Fibroblast of peridontal ligament (primary cell): ENCODE results near the gene GRM3.
A peak's percentile ranks its signal among the peaks of the same experiment; 100 is the strongest.

Experiments used
- DNase-seq: peaks from one replicate; pipeline ENCODE4 v3.0.0-alpha.2; 2010; ENCODE audit errors: extremely low read depth

Gene GRM3

DNA sequence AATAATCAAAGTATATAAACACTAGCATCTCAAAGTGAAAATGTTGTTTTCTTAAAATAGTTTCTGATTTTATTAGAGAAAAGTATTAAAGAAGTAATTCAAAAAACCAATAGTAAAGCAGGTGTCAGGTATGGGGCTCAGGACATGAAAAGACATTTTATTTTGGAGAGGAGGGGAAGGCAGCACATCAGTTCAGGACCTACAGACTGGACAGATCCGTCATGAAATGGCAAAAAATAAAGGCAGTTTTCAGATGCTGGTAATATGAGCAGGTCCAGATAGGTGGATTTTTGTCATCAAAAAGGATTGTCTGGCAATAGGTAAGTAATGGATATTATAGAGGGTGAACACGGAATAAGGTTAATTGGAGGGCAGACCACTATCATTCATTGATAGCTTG, 49.0 kb downstream of the GRM3 start:
- DNase-seq, result no peak

GRCh38 chr7:86706406-86706805, 62.7 kb downstream of the GRM3 start:
- no peak for DNase-seq

GRCh38 chr7:86708031-86708680, 64.4 kb downstream of the GRM3 start:
- no peak for DNase-seq

DNA sequence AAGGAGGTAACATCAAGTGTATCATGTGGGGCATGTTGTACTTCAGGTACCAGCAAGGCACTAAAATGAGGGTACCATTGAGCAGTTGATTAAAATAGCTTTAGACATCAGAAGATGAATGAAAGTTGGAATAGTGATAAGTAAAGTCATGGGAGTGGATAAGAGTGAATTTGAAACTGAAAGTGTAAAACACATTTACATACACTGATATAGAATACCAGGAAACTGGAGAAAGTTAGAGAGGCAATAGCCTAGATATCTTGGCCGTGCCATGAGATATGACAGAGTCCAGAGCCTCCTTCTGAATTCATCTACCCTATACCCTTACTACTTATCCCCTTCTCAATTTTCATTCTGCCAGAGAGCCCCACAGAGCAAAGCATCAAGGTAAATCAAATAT, 76.6 kb downstream of the GRM3 start:
- no peak for DNase-seq

DNA sequence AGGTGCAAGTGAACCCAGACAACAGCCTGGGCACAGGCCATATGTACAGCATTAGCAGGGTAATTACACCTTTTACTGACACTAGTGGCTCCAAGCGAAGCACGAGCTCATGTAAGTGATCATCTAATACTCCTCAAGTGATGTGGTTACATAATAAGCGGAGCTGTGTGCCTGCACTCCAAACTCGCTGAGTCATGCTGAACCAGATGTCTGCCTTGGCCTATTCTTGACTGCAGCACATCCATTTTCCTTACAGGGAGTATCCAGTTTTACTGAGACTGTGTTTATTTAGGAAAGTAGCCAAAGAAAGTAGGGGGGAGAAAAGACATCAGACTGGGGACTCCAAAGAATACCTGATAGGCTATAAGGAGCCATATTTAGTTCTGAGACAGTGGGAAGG, 90.1 kb downstream of the GRM3 start:
- DNase-seq, result peak; percentile 1

- DNase-seq, result no peak
Observed at GRCh38 chr7:86745013-86745745, 101.5 kb downstream of the GRM3 start.

DNA sequence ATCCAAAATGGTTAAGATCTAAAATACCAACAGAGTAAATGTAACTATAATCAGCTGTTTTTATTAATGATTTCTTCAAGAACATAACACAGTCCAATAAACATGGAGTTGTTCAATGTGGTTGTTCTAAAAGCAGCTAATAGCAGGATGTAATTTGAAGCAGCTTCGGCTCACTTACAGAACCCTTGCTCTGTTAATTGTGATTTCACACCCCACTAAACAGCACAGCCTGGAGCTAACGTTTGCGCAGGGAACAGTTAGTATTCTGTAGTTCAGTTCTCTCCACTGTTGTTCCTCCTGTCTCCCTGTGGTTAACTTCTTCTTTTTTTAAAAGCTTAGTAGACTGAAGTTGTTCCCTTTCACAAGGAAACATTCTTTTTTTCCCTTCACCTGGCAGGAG, 104.0 kb downstream of the GRM3 start:
- no peak for DNase-seq

GRCh38 chr7:86748201-86748600, 104.5 kb downstream of the GRM3 start:
- DNase-seq, result no peak

- DNase-seq, result no peak
Observed at GRCh38 chr7:86748843-86749719, 105.4 kb downstream of the GRM3 start.

GRCh38 chr7:86749741-86750665, 106.3 kb downstream of the GRM3 start:
- no peak for DNase-seq

- no peak for DNase-seq
Observed at GRCh38 chr7:86760236-86760635, 116.5 kb downstream of the GRM3 start.

- no peak for DNase-seq
Observed at GRCh38 chr7:86762129-86762528, 118.4 kb downstream of the GRM3 start.

DNA sequence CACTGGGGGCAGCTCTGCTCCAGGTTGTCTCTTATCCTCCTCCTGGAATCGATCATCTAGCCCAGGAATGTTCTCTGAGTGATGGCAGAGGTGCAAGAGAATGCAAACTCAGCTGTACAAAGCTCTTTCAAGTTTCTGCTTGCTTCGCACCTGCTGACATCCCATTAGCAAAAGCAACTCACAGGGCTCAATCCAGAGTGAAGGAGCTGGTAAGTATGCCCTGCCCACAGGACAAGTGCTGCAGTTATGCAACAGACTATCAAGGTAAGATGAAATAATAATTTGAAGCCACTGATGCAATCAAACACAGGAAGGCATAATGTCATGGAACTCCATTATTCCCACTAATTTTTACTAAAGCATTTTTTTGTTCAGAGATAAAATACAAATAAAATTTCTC, 122.2 kb downstream of the GRM3 start:
- DNase-seq, result no peak

DNA sequence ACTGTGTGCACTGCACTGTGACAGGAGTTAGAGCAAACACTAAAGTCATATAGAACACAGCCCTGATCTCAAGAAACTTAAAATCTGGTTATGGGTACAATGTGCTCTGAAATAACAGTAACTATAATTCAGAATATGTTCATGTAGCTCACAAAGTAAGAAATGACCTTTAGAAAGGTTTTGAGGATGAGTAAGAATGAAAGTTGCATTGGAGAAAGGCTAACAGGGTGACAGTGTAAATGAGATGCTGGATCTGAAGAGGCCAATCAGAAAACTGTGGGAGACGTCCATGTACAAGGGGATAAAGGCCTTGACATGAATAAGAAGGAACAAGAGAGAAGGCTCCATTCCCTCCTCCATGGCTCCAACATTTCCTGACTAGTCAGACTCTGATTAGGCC, 124.7 kb downstream of the GRM3 start:
- no peak for DNase-seq

- DNase-seq, result no peak
Observed at GRCh38 chr7:86768967-86769760, 125.5 kb downstream of the GRM3 start.

GRCh38 chr7:86773309-86773708, 129.6 kb downstream of the GRM3 start:
- no peak for DNase-seq

DNA sequence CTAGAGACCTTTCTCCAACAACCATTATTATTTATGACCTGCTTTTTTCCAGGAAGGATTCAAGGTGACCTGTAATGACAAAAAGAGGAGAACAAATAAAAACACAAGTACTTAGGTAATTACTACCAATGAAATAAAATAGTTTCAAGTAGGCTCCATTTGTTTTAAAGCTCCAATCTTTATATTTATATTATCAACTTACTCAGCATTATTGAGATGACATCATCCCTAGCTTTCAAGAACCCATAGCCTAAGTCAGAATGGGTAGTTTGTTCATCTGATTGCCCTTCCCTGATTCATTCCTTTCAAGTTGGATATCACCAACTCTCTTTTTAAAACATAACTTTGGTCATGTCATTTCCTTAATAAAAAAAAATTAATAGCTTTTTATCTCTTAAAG, 131.5 kb downstream of the GRM3 start:
- no peak for DNase-seq

GRCh38 chr7:86776136-86776535, 132.4 kb downstream of the GRM3 start:
- DNase-seq, result no peak

DNA sequence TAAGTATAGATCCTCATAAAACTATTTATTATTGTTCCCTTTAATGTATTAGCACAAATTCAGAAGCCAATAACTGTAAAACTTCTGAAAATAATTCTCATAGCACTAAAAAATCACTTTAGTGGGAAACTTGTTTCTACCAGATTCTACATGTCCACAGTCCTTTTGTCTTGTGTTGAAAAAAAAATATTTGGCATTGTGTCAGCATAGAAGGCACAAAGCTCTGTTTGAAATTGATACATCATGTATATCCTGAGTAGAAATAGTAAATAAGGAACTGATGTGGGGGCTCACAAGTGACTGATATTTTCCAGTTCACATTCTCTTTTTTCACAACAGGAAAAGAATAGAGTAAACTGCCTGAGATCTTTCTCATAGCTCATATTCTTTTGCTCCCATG, 134.6 kb downstream of the GRM3 start:
- no peak for DNase-seq

GRCh38 chr7:86784765-86785164, 141.1 kb downstream of the GRM3 start:
- DNase-seq, result no peak

- no peak for DNase-seq
Observed at GRCh38 chr7:86785641-86786040, 141.9 kb downstream of the GRM3 start.
